ENCODE measurements around the gene NFATC1.
A peak's percentile ranks its signal among the peaks of the same experiment; 100 is the strongest.
"Not testable (repeated sequence)": the region's sequence is repeated elsewhere in the genome, so short reads cannot be mapped to it uniquely, and the experiment has no call there.

The NFATC1 gene

GRCh38 chr18:79375441-79376154 is 20.1 kb upstream of the NFATC1 start:
- no peak for DNase-seq (ENCODE audit: low read depth in 2 of 2)

GRCh38 chr18:79376661-79377060 is 19.1 kb upstream of the NFATC1 start:
- DNase-seq (ENCODE audit: low read depth in 2 of 2) = not testable (repeated sequence)

GRCh38 chr18:79377187-79377891 is 18.4 kb upstream of the NFATC1 start:
- DNase-seq (ENCODE audit: low read depth in 2 of 2) = no peak

- DNase-seq (ENCODE audit: low read depth in 2 of 2) = peak; percentile 57 to 64
These were observed 17.0 kb upstream of the NFATC1 start for GRCh38 chr18:79378536-79379250.

GRCh38 chr18:79379251-79379905 is 16.4 kb upstream of the NFATC1 start:
- no peak for DNase-seq (ENCODE audit: low read depth in 2 of 2)

GRCh38 chr18:79379931-79380815 is 15.6 kb upstream of the NFATC1 start:
- DNase-seq (ENCODE audit: low read depth in 2 of 2) = no peak

- DNase-seq (ENCODE audit: low read depth in 2 of 2) = peak; percentile 36 to 43
These were observed 14.6 kb upstream of the NFATC1 start for GRCh38 chr18:79380816-79381806.

GRCh38 chr18:79381811-79382311 is 13.9 kb upstream of the NFATC1 start:
- no peak for DNase-seq (ENCODE audit: low read depth in 2 of 2)

GRCh38 chr18:79382681-79383387 is 12.9 kb upstream of the NFATC1 start:
- DNase-seq (ENCODE audit: low read depth in 2 of 2) = no peak

- DNase-seq (ENCODE audit: low read depth in 2 of 2) = no peak
These were observed 12.2 kb upstream of the NFATC1 start for GRCh38 chr18:79383388-79384056.

GRCh38 chr18:79384151-79384807 is 11.5 kb upstream of the NFATC1 start:
- no peak for DNase-seq (ENCODE audit: low read depth in 2 of 2)

GRCh38 chr18:79384834-79385233 is 10.9 kb upstream of the NFATC1 start:
- no peak for DNase-seq (ENCODE audit: low read depth in 2 of 2)

GRCh38 chr18:79385326-79385707 is 10.4 kb upstream of the NFATC1 start:
- no peak for DNase-seq (ENCODE audit: low read depth in 2 of 2)

GRCh38 chr18:79385708-79386341 is 9.9 kb upstream of the NFATC1 start:
- DNase-seq (ENCODE audit: low read depth in 2 of 2) = no peak

GRCh38 chr18:79386547-79386946 is 9.2 kb upstream of the NFATC1 start:
- no peak for DNase-seq (ENCODE audit: low read depth in 2 of 2)

GRCh38 chr18:79387214-79387613 is 8.5 kb upstream of the NFATC1 start:
- no peak for DNase-seq (ENCODE audit: low read depth in 2 of 2)

GRCh38 chr18:79387615-79388014 is 8.1 kb upstream of the NFATC1 start:
- no peak for DNase-seq (ENCODE audit: low read depth in 2 of 2)

GRCh38 chr18:79388043-79388442 is 7.7 kb upstream of the NFATC1 start:
- no peak for DNase-seq (ENCODE audit: low read depth in 2 of 2)
